Measurements from ENCODE around the gene RGL1.

Gene RGL1

GRCh38 chr1:183891158-183891856 is 86.4 kb downstream of the RGL1 start:
- no peak for DNase-seq

GRCh38 chr1:183892351-183892793 is 87.5 kb downstream of the RGL1 start:
- DNase-seq, result no peak

GRCh38 chr1:183893561-183894289 is 88.8 kb downstream of the RGL1 start:
- no peak for DNase-seq

GRCh38 chr1:183894290-183894565 is 89.3 kb downstream of the RGL1 start:
- no peak for DNase-seq

GRCh38 chr1:183896466-183897048 is 91.6 kb downstream of the RGL1 start:
- DNase-seq, result no peak

GRCh38 chr1:183898001-183898396 is 93.1 kb downstream of the RGL1 start:
- no peak for DNase-seq

- DNase-seq, result no peak
Observed at GRCh38 chr1:183898610-183899009, 93.7 kb downstream of the RGL1 start.

GRCh38 chr1:183901748-183902330 is 96.9 kb downstream of the RGL1 start:
- no peak for DNase-seq

GRCh38 chr1:183903101-183903500 is 98.2 kb downstream of the RGL1 start:
- DNase-seq, result no peak

GRCh38 chr1:183905508-183906113 is 100.7 kb downstream of the RGL1 start:
- DNase-seq, result no peak

GRCh38 chr1:183907070-183907469 is 102.2 kb downstream of the RGL1 start:
- no peak for DNase-seq

GRCh38 chr1:183908079-183908478 is 103.2 kb downstream of the RGL1 start:
- no peak for DNase-seq

- no peak for DNase-seq
Observed at GRCh38 chr1:183909672-183910071, 104.8 kb downstream of the RGL1 start.

- no peak for DNase-seq
Observed at GRCh38 chr1:183910845-183911244, 105.9 kb downstream of the RGL1 start.

- no peak for DNase-seq
Observed at GRCh38 chr1:183911285-183911684, 106.4 kb downstream of the RGL1 start.

- no peak for DNase-seq
Observed at GRCh38 chr1:183912265-183912886, 107.5 kb downstream of the RGL1 start.

GRCh38 chr1:183913567-183913993 is 108.7 kb downstream of the RGL1 start:
- no peak for DNase-seq

- no peak for DNase-seq
Observed at GRCh38 chr1:183914276-183914675, 109.4 kb downstream of the RGL1 start.

GRCh38 chr1:183914891-183915290 is 110.0 kb downstream of the RGL1 start:
- no peak for DNase-seq

GRCh38 chr1:183915625-183916510 is 110.9 kb downstream of the RGL1 start:
- DNase-seq, result peak; percentile 76

GRCh38 chr1:183916574-183916973 is 111.7 kb downstream of the RGL1 start:
- DNase-seq, result no peak

- DNase-seq, result no peak
Observed at GRCh38 chr1:183918589-183918988, 113.7 kb downstream of the RGL1 start.
